NCI-H146 (cell line): Measurements from ENCODE around the gene ELF1.
"Not testable (repeated sequence)": the region's sequence is repeated elsewhere in the genome, so short reads cannot be mapped to it uniquely, and the experiment has no call there.

Experiments used
- DNase-seq: peaks from one replicate; lab custom pipeline; 2025; lab: John Stamatoyannopoulos, UW

Gene ELF1

GRCh38 chr13:40932252-40932651 is 86.9 kb downstream of the ELF1 start:
- no peak for DNase-seq

DNA sequence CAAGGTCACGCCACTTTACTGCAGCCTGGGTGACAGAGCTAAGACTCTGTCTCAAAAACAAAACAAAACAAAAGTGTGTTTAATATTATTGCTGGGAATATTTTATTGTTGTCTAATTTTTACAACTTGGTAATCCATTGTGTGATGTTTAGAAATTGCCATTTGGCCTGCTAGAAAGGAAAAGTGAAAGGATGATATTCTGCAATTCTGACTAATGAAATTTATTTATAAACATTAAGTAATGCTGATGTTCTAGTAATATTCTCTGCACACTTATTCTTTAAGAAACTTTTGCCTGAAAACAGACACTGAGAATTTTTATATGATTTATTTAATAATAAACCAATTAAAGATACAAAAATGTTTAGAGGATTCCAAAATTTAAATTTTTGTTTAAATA is 87.4 kb downstream of the ELF1 start:
- DNase-seq = no peak

DNA sequence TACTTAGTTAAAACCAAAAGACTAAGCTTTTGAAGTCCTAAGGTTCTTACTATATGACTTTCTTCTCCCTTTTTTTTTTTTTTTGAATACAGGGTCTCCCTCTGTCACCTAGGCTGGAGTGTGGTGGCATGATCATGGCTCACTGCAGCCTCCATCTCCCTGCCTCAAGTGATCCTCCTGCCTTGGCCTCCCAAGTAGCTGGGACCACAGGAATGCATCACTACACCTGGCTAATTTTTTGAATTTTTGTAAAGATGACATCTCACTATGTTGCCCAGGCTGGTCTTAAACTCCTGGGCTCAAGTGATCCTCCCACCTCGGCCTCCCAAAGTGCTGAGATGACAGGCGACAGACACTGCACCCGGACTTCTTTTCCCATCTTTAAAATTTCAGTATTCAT is 89.2 kb downstream of the ELF1 start:
- not testable (repeated sequence) for DNase-seq

DNA sequence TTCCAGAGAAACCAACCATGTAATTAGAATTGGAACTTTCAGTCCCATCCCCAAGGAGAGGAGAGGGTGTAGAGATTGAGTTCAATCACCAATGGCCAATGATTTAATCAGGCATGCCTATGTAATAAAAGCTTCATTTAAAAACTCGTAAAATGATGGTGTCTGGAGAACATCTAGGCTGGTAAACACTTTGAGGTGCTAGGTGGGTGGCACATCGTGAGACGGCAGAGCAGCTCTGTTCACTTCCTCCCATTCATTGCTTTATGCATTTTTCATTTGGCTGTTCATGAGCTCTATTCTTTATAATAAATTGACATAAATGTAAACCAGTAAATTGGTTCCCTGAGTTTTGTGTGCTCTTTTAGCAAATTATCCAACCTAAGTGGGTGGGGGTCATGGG is 90.1 kb downstream of the ELF1 start:
- no peak for DNase-seq

- DNase-seq = no peak
These were observed 91.2 kb downstream of the ELF1 start for GRCh38 chr13:40927929-40928328.

GRCh38 chr13:40923867-40924266 is 95.2 kb downstream of the ELF1 start:
- no peak for DNase-seq

DNA sequence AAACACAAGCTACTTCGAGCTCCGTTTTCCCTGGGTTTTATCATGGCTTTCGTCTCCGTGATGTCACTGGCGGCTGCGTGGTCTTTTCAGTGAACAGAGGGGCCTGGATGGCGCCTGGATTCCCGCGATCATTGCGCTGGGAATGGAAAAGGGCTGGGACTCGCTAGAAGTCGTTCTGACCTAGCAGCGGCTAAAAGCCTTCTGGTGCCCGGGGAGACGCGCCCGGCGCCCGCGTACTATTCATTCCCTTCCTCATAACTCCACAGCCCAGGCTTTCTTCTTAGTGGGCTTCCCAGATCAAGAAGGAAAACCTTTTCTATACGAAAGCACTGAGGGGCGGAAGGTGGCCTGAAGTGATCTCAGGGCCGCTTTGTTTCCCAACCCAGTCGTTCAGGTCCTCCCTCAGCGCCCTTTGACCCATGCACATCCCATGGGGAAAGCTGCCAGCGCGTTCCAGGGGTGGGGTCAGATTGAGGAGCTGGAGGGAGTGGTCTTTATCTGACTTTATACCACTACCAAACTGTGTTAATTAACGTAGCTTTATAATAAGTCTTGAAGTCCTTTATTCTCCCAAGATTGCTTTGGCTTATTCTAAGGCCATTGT is 96.6 kb downstream of the ELF1 start:
- DNase-seq = no peak

- no peak for DNase-seq
These were observed 98.3 kb downstream of the ELF1 start for GRCh38 chr13:40920826-40921225.

- DNase-seq = not testable (repeated sequence)
These were observed 99.2 kb downstream of the ELF1 start for GRCh38 chr13:40919901-40920300.

GRCh38 chr13:40916207-40916998 is 102.7 kb downstream of the ELF1 start:
- no peak for DNase-seq

- not testable (repeated sequence) for DNase-seq
These were observed 104.3 kb downstream of the ELF1 start for GRCh38 chr13:40914863-40915262.

- DNase-seq = no peak
These were observed 107.8 kb downstream of the ELF1 start for GRCh38 chr13:40911341-40911740.

GRCh38 chr13:40910324-40911050 is 108.6 kb downstream of the ELF1 start:
- DNase-seq = no peak

DNA sequence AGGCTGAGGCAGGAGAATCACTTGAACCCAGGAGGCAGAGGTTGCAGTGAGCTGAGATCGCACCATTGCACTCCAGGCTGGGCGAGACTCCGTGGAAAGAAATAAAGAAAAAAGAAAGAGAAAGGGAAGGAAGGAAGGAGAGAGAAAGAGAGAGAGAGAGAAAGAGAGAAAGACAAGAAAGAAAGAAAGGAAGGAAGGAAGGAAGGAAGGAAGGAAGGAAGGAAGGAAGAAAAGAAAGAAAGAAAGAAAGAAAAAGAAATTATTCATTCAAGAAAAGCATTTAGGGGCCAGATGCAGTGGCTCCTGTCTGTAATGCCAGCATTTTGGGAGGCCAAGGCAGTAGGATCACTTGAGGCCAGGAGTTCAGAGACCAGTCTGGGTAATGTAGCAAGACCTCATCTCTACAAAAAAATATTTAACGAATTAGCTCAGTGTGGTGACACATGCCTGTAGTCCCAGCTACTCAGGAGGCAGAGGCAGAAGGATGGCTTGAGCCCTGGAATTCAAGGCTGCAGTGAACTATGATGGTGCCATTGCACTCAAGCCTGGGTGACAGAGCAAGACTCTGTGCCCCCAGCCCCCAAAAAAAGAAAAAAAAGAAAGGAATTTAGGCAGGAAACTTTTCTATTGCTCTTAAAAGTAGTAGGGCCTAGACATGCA is 109.4 kb downstream of the ELF1 start:
- DNase-seq = not testable (repeated sequence)

- no peak for DNase-seq
These were observed 110.6 kb downstream of the ELF1 start for GRCh38 chr13:40908546-40908945.

DNA sequence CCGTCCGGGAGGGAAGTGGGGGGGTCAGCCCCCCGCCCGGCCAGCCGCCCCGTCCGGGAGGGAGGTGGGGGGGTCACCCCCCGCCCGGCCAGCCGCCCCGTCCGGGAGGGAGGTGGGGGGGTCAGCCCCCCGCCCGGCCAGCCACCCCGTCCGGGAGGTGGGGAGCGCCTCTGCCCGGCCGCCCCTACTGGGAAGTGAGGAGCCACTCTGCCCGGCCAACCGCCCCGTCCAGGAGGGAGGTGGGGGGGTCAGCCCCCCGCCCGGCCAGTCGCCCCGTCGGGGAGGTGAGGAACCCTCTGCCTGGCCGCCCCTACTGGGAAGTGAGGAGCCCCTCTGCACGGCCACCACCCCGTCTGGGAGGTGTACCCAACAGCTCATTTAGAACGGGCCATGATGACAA is 118.1 kb downstream of the ELF1 start:
- not testable (repeated sequence) for DNase-seq

GRCh38 chr13:40900568-40900967 is 118.5 kb downstream of the ELF1 start:
- not testable (repeated sequence) for DNase-seq

- no peak for DNase-seq
These were observed 122.1 kb downstream of the ELF1 start for GRCh38 chr13:40897053-40897452.

- peak; percentile 80 for DNase-seq
These were observed 123.6 kb downstream of the ELF1 start for GRCh38 chr13:40895227-40896184.

- not testable (repeated sequence) for DNase-seq
These were observed 125.5 kb downstream of the ELF1 start for GRCh38 chr13:40893573-40893972.

GRCh38 chr13:40886017-40886416 is 133.1 kb downstream of the ELF1 start:
- no peak for DNase-seq
